Measurements from ENCODE around the gene TRPV4. TPM values are rescaled to one million over a fixed set of nuclear protein-coding genes. Genes with fewer than 3 reads are reported as not detected.

Gene TRPV4
- total RNA-seq, 1 donor from 2014 or later: not detected

- intact Hi-C loops (cut with micrococcal nuclease): no loop called here
- no peaks in the 10 kb centered on the region for H3K9me3 Mint-ChIP-seq
- peaks cover 4% of the 10 kb centered on the region for H3K36me3 Mint-ChIP-seq (ENCODE audit: low read depth)
Measured at GRCh38 chr12:109847142-109847735, 14.0 kb upstream of the TRPV4 start.

GRCh38 chr12:109845824-109846205 lies 12.6 kb upstream of the TRPV4 start:
- no peaks in the 10 kb centered on the region for H3K9me3 Mint-ChIP-seq

More at GRCh38 chr12:109847142-109847735, 14.0 kb upstream of the TRPV4 start:
- Mint-ChIP-seq H3K27ac (no peak overlapping the region), H3K4me3 (ENCODE audit: low read depth) (no peak overlapping the region), H3K27me3 (ENCODE audit: low read depth) (no peaks in the 10 kb centered on the region), H3K4me1 (ENCODE audit: low read depth) (peaks cover 3% of the 10 kb centered on the region)
- no peak for DNase-seq (ENCODE audit: low spot score)

GRCh38 chr12:109844983-109845823 lies 12.0 kb upstream of the TRPV4 start:
- H3K27ac Mint-ChIP-seq: no peak overlapping the region

More at GRCh38 chr12:109845824-109846205, 12.6 kb upstream of the TRPV4 start:
- Mint-ChIP-seq H3K36me3 (ENCODE audit: low read depth) (no peaks in the 10 kb centered on the region), H3K4me1 (ENCODE audit: low read depth) (peaks cover 3% of the 10 kb centered on the region), H3K27me3 (ENCODE audit: low read depth) (no peaks in the 10 kb centered on the region), H3K4me3 (ENCODE audit: low read depth) (peak overlapping the region; percentile 40), H3K27ac (no peak overlapping the region)
- no peak for DNase-seq (ENCODE audit: low spot score)
- intact Hi-C loops (cut with micrococcal nuclease): loop anchor here (1.0 kb wide), 1 partner anchor 41 kb away; no protein-coding TSS in a partner anchor

GRCh38 chr12:109844091-109844490 lies 10.9 kb upstream of the TRPV4 start:
- Mint-ChIP-seq H3K27me3 (ENCODE audit: low read depth) (peaks cover 5% of the 10 kb centered on the region), H3K27ac (no peak overlapping the region), H3K9me3 (no peaks in the 10 kb centered on the region), H3K36me3 (ENCODE audit: low read depth) (no peaks in the 10 kb centered on the region), H3K4me1 (ENCODE audit: low read depth) (peaks cover 3% of the 10 kb centered on the region), H3K4me3 (ENCODE audit: low read depth) (no peak overlapping the region)
- intact Hi-C loops (cut with micrococcal nuclease): no loop called here
- no peak for DNase-seq (ENCODE audit: low spot score)

More at GRCh38 chr12:109844983-109845823, 12.0 kb upstream of the TRPV4 start:
- Mint-ChIP-seq H3K9me3 (no peaks in the 10 kb centered on the region), H3K4me3 (ENCODE audit: low read depth) (peak overlapping the region; percentile 40), H3K4me1 (ENCODE audit: low read depth) (peaks cover 3% of the 10 kb centered on the region), H3K27me3 (ENCODE audit: low read depth) (peaks cover under 1% of the 10 kb centered on the region), H3K36me3 (ENCODE audit: low read depth) (no peaks in the 10 kb centered on the region)
- intact Hi-C loops (cut with micrococcal nuclease): loop anchor here (1.0 kb wide), 1 partner anchor 40 kb away; no protein-coding TSS in a partner anchor
- peak; percentile 82 for DNase-seq (ENCODE audit: low spot score)

GRCh38 chr12:109842021-109842420 lies 8.8 kb upstream of the TRPV4 start:
- no peak overlapping the region for H3K27ac Mint-ChIP-seq
- H3K27me3 Mint-ChIP-seq (ENCODE audit: low read depth): peaks cover 8% of the 10 kb centered on the region
- no peak overlapping the region for H3K4me3 Mint-ChIP-seq (ENCODE audit: low read depth)
- H3K9me3 Mint-ChIP-seq: no peaks in the 10 kb centered on the region
- DNase-seq (ENCODE audit: low spot score): no peak
- H3K4me1 Mint-ChIP-seq (ENCODE audit: low read depth): peaks cover 3% of the 10 kb centered on the region
- no peaks in the 10 kb centered on the region for H3K36me3 Mint-ChIP-seq (ENCODE audit: low read depth)
- intact Hi-C loops (cut with micrococcal nuclease): no loop called here

GRCh38 chr12:109841356-109841755 lies 8.2 kb upstream of the TRPV4 start:
- peaks cover 3% of the 10 kb centered on the region for H3K4me1 Mint-ChIP-seq (ENCODE audit: low read depth)
- intact Hi-C loops (cut with micrococcal nuclease): no loop called here
- no peaks in the 10 kb centered on the region for H3K36me3 Mint-ChIP-seq (ENCODE audit: low read depth)
- H3K27me3 Mint-ChIP-seq (ENCODE audit: low read depth): peaks cover 8% of the 10 kb centered on the region
- no peak for DNase-seq (ENCODE audit: low spot score)
- no peak overlapping the region for H3K4me3 Mint-ChIP-seq (ENCODE audit: low read depth)
- H3K9me3 Mint-ChIP-seq: no peaks in the 10 kb centered on the region
- no peak overlapping the region for H3K27ac Mint-ChIP-seq

GRCh38 chr12:109840305-109841074 lies 7.3 kb upstream of the TRPV4 start:
- intact Hi-C loops (cut with micrococcal nuclease): no loop called here
- Mint-ChIP-seq H3K27ac (no peak overlapping the region), H3K9me3 (no peaks in the 10 kb centered on the region), H3K4me3 (ENCODE audit: low read depth) (no peak overlapping the region), H3K36me3 (ENCODE audit: low read depth) (no peaks in the 10 kb centered on the region), H3K4me1 (ENCODE audit: low read depth) (no peaks in the 10 kb centered on the region), H3K27me3 (ENCODE audit: low read depth) (peaks cover 10% of the 10 kb centered on the region)
- no peak for DNase-seq (ENCODE audit: low spot score)

GRCh38 chr12:109839444-109839843 lies 6.2 kb upstream of the TRPV4 start:
- peaks cover 18% of the 10 kb centered on the region for H3K27me3 Mint-ChIP-seq (ENCODE audit: low read depth)
- intact Hi-C loops (cut with micrococcal nuclease): no loop called here
- H3K27ac Mint-ChIP-seq: no peak overlapping the region
- no peaks in the 10 kb centered on the region for H3K36me3 Mint-ChIP-seq (ENCODE audit: low read depth)
- no peaks in the 10 kb centered on the region for H3K4me1 Mint-ChIP-seq (ENCODE audit: low read depth)
- no peak for DNase-seq (ENCODE audit: low spot score)
- H3K9me3 Mint-ChIP-seq: no peaks in the 10 kb centered on the region
- no peak overlapping the region for H3K4me3 Mint-ChIP-seq (ENCODE audit: low read depth)

GRCh38 chr12:109836916-109837315 lies 3.7 kb upstream of the TRPV4 start:
- Mint-ChIP-seq H3K36me3 (ENCODE audit: low read depth) (no peaks in the 10 kb centered on the region), H3K4me3 (ENCODE audit: low read depth) (no peak overlapping the region), H3K4me1 (ENCODE audit: low read depth) (peaks cover 2% of the 10 kb centered on the region), H3K9me3 (no peaks in the 10 kb centered on the region), H3K27ac (no peak overlapping the region), H3K27me3 (ENCODE audit: low read depth) (peaks cover 34% of the 10 kb centered on the region)
- no peak for DNase-seq (ENCODE audit: low spot score)
- intact Hi-C loops (cut with micrococcal nuclease): no loop called here

- H3K4me3 Mint-ChIP-seq (ENCODE audit: low read depth): no peak overlapping the region
- H3K27ac Mint-ChIP-seq: no peak overlapping the region
- DNase-seq (ENCODE audit: low spot score): no peak
- no peaks in the 10 kb centered on the region for H3K9me3 Mint-ChIP-seq
- peaks cover 2% of the 10 kb centered on the region for H3K4me1 Mint-ChIP-seq (ENCODE audit: low read depth)
- intact Hi-C loops (cut with micrococcal nuclease): no loop called here
- H3K36me3 Mint-ChIP-seq (ENCODE audit: low read depth): no peaks in the 10 kb centered on the region
- peaks cover 43% of the 10 kb centered on the region for H3K27me3 Mint-ChIP-seq (ENCODE audit: low read depth)
Measured at GRCh38 chr12:109835827-109836226, 2.6 kb upstream of the TRPV4 start.

GRCh38 chr12:109832541-109833306 lies 474 bp downstream of the TRPV4 start:
- no peak overlapping the region for H3K4me3 Mint-ChIP-seq (ENCODE audit: low read depth)
- H3K9me3 Mint-ChIP-seq: no peaks in the 10 kb centered on the region
- H3K27me3 Mint-ChIP-seq (ENCODE audit: low read depth): peaks cover 36% of the 10 kb centered on the region
- intact Hi-C loops (cut with micrococcal nuclease): no loop called here
- no peaks in the 10 kb centered on the region for H3K36me3 Mint-ChIP-seq (ENCODE audit: low read depth)
- DNase-seq (ENCODE audit: low spot score): no peak
- peaks cover 2% of the 10 kb centered on the region for H3K4me1 Mint-ChIP-seq (ENCODE audit: low read depth)
- no peak overlapping the region for H3K27ac Mint-ChIP-seq

- intact Hi-C loops (cut with micrococcal nuclease): no loop called here
- Mint-ChIP-seq H3K4me1 (ENCODE audit: low read depth) (peaks cover 2% of the 10 kb centered on the region), H3K36me3 (ENCODE audit: low read depth) (no peaks in the 10 kb centered on the region), H3K4me3 (ENCODE audit: low read depth) (no peak overlapping the region), H3K27ac (no peak overlapping the region), H3K9me3 (no peaks in the 10 kb centered on the region), H3K27me3 (ENCODE audit: low read depth) (peaks cover 36% of the 10 kb centered on the region)
- no peak for DNase-seq (ENCODE audit: low spot score)
Measured at GRCh38 chr12:109831929-109832328, 1.3 kb downstream of the TRPV4 start.

All from activated T-helper 2 cell treated with anti-CD3 and anti-CD28 coated beads, Interferon-gamma antibody, Interleukin-2, Interleukin-4, amounts not matched to agents 10 μg/mL and 5 μg/mL and 100 μg/mL, durations not matched to agents 14 hours and 24 hours and 36 hours (primary cell).